ENCODE results near the gene NEBL.

GRCh38 chr10:20855398-20856038 lies 41.6 kb downstream of the NEBL start:
- TF ChIP-seq GATA3 (IDR thresholded peaks at IDR 0.05; ENCODE audit: low read depth, low read length) (no peak), GATA2 (IDR thresholded peaks at IDR 0.05; ENCODE audit: low read depth, low read length) (no peak)
